Lung (tissue), 12 donors: ENCODE results near the gene TRAPPC11. TPM values are rescaled to one million over a fixed set of nuclear protein-coding genes. Genes with fewer than 3 reads are reported as not detected.
A peak's percentile ranks its signal among the peaks of the same experiment; 100 is the strongest.

Experiments used
- ATAC-seq: fragments of 200-7000 bp; cut with Tn5 transposase; one replicate; pipeline ENCODE4 v1.9.1; 2020; ENCODE audit warnings: moderate number of reproducible peaks; ENCODE audit not compliant: insufficient read depth, low FRiP score
- DNase-seq, 3 donors: peaks; one replicate each; pipeline ENCODE4 v3.0.0-alpha.2; 2013 to 2017
- H3K27ac ChIP-seq, 2 donors: one replicate each; pipeline ENCODE4 v1.5.1; 2013; ENCODE audit warnings: mild to moderate bottlenecking in 2 of 2, moderate library complexity in 2 of 2, control low read depth in 1 of 2, inconsistent platforms in 1 of 2, low read depth in 1 of 2, low read length in 1 of 2
- H3K27me3 ChIP-seq, 3 donors: one replicate each; pipeline ENCODE4 v1.5.1; 2013; ENCODE audit warnings: low read length in 2 of 3; ENCODE audit not compliant: control insufficient read depth in 3 of 3, insufficient read depth in 3 of 3
- H3K36me3 ChIP-seq, 4 donors: one replicate each; pipeline ENCODE4 v1.5.1; 2013; ENCODE audit warnings: low read length in 4 of 4, mild to moderate bottlenecking in 1 of 4, moderate library complexity in 1 of 4; ENCODE audit not compliant: control insufficient read depth in 4 of 4, insufficient read depth in 4 of 4
- H3K4me1 ChIP-seq, 5 donors: one replicate each; pipeline ENCODE4 v1.5.1; 2013; ENCODE audit warnings: low read length in 5 of 5, mild to moderate bottlenecking in 2 of 5, moderate library complexity in 1 of 5; ENCODE audit not compliant: control insufficient read depth in 5 of 5, insufficient read depth in 5 of 5
- H3K4me3 ChIP-seq: one replicate; pipeline ENCODE4 v1.5.1; 2013; ENCODE audit warnings: mild to moderate bottlenecking, control low read depth, moderate library complexity
- H3K9ac ChIP-seq, 2 donors: one replicate each; pipeline ENCODE4 v1.5.1; 2013; ENCODE audit warnings: low read length in 2 of 2, control low read depth in 1 of 2; ENCODE audit not compliant: insufficient read depth in 1 of 2
- H3K9me3 ChIP-seq, 4 donors: one replicate each; pipeline ENCODE4 v1.5.1; 2013; ENCODE audit warnings: low read length in 3 of 4, mild to moderate bottlenecking in 1 of 4, moderate library complexity in 1 of 4; ENCODE audit not compliant: control insufficient read depth in 4 of 4, insufficient read depth in 3 of 4
- CTCF ChIP-seq: IDR thresholded peaks from 2 replicates; pipeline ENCODE4 v1.5.1; 2012; ENCODE audit warnings: mild to moderate bottlenecking; ENCODE audit errors: control extremely low read depth, extremely low read depth
- WGBS, 2 donors: extraction: QIAGEN DNeasy Blood & Tissue Kit; methylation state at CpG; one replicate each; pipeline ENCODE4 v1.1.7; 2013; 5-methylcytosine and 5-hydroxymethylcytosine counted together
- polyA plus RNA-seq, 2 donors: library from polyadenylated mRNA; stranded (reverse); fragments of 200-250 nt; gene quantifications; one replicate each; pipeline ENCODE4 v1.2.1, GENCODE V29; 2013
- total RNA-seq, 2 donors: library from RNA; depleted of rRNA in 1 of 2; stranded (reverse); fragments of >200 nt in 1 of 2; gene quantifications; one replicate each; pipeline ENCODE4 v1.2.1, GENCODE V29; 2014 to 2021
- donor health status: control.
- donor health status: control.
- donor health status: Bipolar disorder and iron deficiency.
- donor health status: healthy.
- donor health status: DM: yes; HTN: yes; CAD: no.

TRAPPC11 gene
- total and polyA plus RNA-seq, 4 donors = 15.5 to 80.1 (median 25.4) TPM

- Histone ChIP-seq H3K9ac (no peak overlapping the region), H3K36me3 (no peaks in the 10 kb centered on the region), H3K27me3 (no peaks in the 10 kb centered on the region), H3K4me1 (peaks cover 0 to 23% (median 4%) of the 10 kb centered on the region in 5 donors), H3K27ac (no peak overlapping the region), H3K9me3 (no peaks in the 10 kb centered on the region), H3K4me3 (no peak overlapping the region)
- no peak for ATAC-seq
- WGBS, 2 donors = 90 to 91% methylated on average over 12 of the region's 12 CpGs
- no peak for DNase-seq
- no peak for TF ChIP-seq CTCF
Measured at GRCh38 chr4:183632689-183633088, 26.4 kb upstream of the TRAPPC11 start.

GRCh38 chr4:183633476-183634400, 25.4 kb upstream of the TRAPPC11 start:
- Histone ChIP-seq H3K27me3 (no peaks in the 10 kb centered on the region), H3K36me3 (no peaks in the 10 kb centered on the region), H3K9me3 (no peaks in the 10 kb centered on the region), H3K9ac (no peak overlapping the region), H3K4me1 (peaks cover 0 to 23% (median 4%) of the 10 kb centered on the region in 5 donors), H3K4me3 (no peak overlapping the region), H3K27ac (no peak overlapping the region)
- TF ChIP-seq CTCF = no peak
- WGBS, 2 donors = 86 to 90% methylated on average over 11 of the region's 11 CpGs
- no peak for DNase-seq
- no peak for ATAC-seq

- 59 to 61% methylated on average over 10 of the region's 10 CpGs for WGBS, 2 donors
- peak in 2 of 3 donors; percentile 42 to 74 for DNase-seq
- Histone ChIP-seq H3K4me1 (peaks cover 0 to 23% (median 4%) of the 10 kb centered on the region in 5 donors), H3K36me3 (no peaks in the 10 kb centered on the region), H3K9ac (peak overlapping the region in 1 of 2 donors; percentile 65), H3K27ac (no peak overlapping the region), H3K27me3 (no peaks in the 10 kb centered on the region), H3K9me3 (no peaks in the 10 kb centered on the region), H3K4me3 (no peak overlapping the region)
- ATAC-seq = no peak
- no peak for TF ChIP-seq CTCF
Measured at GRCh38 chr4:183635321-183635720, 23.8 kb upstream of the TRAPPC11 start.
